Measurements from ENCODE around the gene SDCBP2.

GRCh38 chr20:1315804-1316203 is 13.1 kb downstream of the SDCBP2 start:
- TF ChIP-seq, protein P1, sequence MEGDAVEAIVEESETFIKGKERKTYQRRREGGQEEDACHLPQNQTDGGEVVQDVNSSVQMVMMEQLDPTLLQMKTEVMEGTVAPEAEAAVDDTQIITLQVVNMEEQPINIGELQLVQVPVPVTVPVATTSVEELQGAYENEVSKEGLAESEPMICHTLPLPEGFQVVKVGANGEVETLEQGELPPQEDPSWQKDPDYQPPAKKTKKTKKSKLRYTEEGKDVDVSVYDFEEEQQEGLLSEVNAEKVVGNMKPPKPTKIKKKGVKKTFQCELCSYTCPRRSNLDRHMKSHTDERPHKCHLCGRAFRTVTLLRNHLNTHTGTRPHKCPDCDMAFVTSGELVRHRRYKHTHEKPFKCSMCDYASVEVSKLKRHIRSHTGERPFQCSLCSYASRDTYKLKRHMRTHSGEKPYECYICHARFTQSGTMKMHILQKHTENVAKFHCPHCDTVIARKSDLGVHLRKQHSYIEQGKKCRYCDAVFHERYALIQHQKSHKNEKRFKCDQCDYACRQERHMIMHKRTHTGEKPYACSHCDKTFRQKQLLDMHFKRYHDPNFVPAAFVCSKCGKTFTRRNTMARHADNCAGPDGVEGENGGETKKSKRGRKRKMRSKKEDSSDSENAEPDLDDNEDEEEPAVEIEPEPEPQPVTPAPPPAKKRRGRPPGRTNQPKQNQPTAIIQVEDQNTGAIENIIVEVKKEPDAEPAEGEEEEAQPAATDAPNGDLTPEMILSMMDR (IDR thresholded peaks at IDR 0.05), result no peak
- TF ChIP-seq POLR2A (IDR thresholded peaks at IDR 0.05), result no peak
